Loucy (cell line): ENCODE results near the gene IL11RA.

Source experiments
- H2AFZ ChIP-seq: fragments of 200-600 bp; sonication (generic); 2 replicates; pipeline ENCODE4 v1.6.0; 2016; ENCODE audit warnings: antibody characterized with exemption, mild to moderate bottlenecking, low read length, moderate library complexity
- H3F3A ChIP-seq: fragments of 200-600 bp; 2 replicates; pipeline ENCODE4 v1.6.0; 2016; ENCODE audit warnings: antibody characterized with exemption, low read depth, mild to moderate bottlenecking
- H3K27me3 ChIP-seq: fragments of 200-600 bp; sonication (generic); 2 replicates; pipeline ENCODE4 v1.6.1; 2014; ENCODE audit warnings: low read length, mild to moderate bottlenecking; ENCODE audit not compliant: insufficient read depth, poor library complexity, severe bottlenecking
- H3K36me3 ChIP-seq: fragments of 200-600 bp; sonication (generic); 2 replicates; pipeline ENCODE4 v1.6.1; 2016; ENCODE audit warnings: low read length; ENCODE audit not compliant: insufficient read depth
- H3K4me1 ChIP-seq: fragments of 200-600 bp; sonication (generic); 2 replicates; pipeline ENCODE4 v1.5.1; 2014; ENCODE audit warnings: low read length, mild to moderate bottlenecking; ENCODE audit not compliant: insufficient read depth, poor library complexity, severe bottlenecking
- H3K4me2 ChIP-seq: fragments of 200-600 bp; sonication (generic); 2 replicates; pipeline ENCODE4 v1.6.0; 2014; ENCODE audit warnings: antibody characterized with exemption, low read length, low read depth, mild to moderate bottlenecking; ENCODE audit not compliant: poor library complexity, severe bottlenecking
- H3K4me3 ChIP-seq: fragments of 200-600 bp; sonication (generic); 2 replicates; pipeline ENCODE4 v1.5.1; 2014; ENCODE audit warnings: low read length, mild to moderate bottlenecking, mixed read lengths; ENCODE audit not compliant: poor library complexity, severe bottlenecking
- H3K79me2 ChIP-seq: fragments of 200-600 bp; sonication (generic); 2 replicates; pipeline ENCODE4 v1.6.1; 2014; ENCODE audit warnings: low read length; ENCODE audit not compliant: insufficient read depth
- H3K9ac ChIP-seq: fragments of 200-600 bp; sonication (generic); 2 replicates; pipeline ENCODE4 v1.6.0; 2014; ENCODE audit warnings: mild to moderate bottlenecking, low read depth, low read length, moderate library complexity; ENCODE audit not compliant: poor library complexity, severe bottlenecking
- H3K9me2 ChIP-seq: fragments of 200-600 bp; sonication (generic); replicated peaks from 2 replicates; pipeline ENCODE4 v1.6.1; 2016; ENCODE audit warnings: low read depth, low read length, mixed read lengths
- H3K9me3 ChIP-seq: fragments of 200-600 bp; sonication (generic); 2 replicates; pipeline ENCODE4 v1.6.1; 2014; ENCODE audit warnings: mild to moderate bottlenecking, antibody characterized with exemption, low read length, low read depth; ENCODE audit not compliant: insufficient read depth
- H4K20me1 ChIP-seq: fragments of 200-600 bp; sonication (generic); 2 replicates; pipeline ENCODE4 v1.6.0; 2014; ENCODE audit warnings: antibody characterized with exemption, low read length, mild to moderate bottlenecking; ENCODE audit not compliant: insufficient read depth, poor library complexity, severe bottlenecking
- EZH2phosphoT487 ChIP-seq: fragments of 200-600 bp; IDR thresholded peaks from 2 replicates; pipeline ENCODE4 v1.6.1; 2018; ENCODE audit warnings: antibody characterized with exemption, mild to moderate bottlenecking, moderate library complexity, borderline replicate concordance
- TF ChIP-seq, protein P1 (sequence below): fragments of 200-600 bp; sonication (generic); conservative IDR thresholded peaks from 2 replicates; pipeline ENCODE4 v1.5.1; 2014; ENCODE audit warnings: mild to moderate bottlenecking, antibody characterized with exemption, low read length

IL11RA gene

DNA sequence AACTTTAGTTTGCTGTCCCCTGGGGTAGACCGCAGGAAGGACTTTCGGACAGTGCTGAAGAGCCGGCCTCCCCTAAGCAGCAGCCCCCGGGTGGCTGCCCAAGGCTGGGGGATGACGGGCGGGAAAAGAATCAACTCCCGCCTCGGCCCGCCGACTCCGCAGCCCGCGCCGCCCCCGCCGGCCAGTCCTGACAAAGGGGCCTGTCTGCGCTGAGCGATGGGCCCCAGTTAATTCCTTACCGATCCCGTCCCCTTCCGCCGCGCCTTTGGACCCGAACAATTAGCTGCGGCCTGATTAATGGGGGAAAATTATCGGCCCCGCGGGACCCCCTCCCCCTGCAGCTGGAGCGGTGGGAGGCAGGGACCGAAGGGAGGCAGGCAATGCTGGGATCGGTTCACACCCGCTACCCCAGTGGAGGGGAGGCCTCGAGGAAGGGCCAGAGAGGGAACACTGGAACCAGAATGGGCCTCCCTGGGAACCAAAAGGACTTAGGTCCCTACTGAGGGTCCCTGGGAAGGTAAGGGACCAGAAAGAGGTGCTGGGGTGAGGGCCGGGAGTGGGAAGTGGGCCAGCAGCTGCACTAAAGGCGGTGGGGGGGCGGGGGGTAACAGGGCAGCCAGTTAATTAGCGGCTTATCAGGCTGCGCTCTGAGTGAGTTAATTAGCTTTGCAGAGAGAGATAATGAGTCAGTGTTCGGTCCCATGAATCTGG lies 27.4 kb upstream of the IL11RA start:
- H3K4me3 ChIP-seq = no peak overlapping the region
- TF ChIP-seq, protein P1, sequence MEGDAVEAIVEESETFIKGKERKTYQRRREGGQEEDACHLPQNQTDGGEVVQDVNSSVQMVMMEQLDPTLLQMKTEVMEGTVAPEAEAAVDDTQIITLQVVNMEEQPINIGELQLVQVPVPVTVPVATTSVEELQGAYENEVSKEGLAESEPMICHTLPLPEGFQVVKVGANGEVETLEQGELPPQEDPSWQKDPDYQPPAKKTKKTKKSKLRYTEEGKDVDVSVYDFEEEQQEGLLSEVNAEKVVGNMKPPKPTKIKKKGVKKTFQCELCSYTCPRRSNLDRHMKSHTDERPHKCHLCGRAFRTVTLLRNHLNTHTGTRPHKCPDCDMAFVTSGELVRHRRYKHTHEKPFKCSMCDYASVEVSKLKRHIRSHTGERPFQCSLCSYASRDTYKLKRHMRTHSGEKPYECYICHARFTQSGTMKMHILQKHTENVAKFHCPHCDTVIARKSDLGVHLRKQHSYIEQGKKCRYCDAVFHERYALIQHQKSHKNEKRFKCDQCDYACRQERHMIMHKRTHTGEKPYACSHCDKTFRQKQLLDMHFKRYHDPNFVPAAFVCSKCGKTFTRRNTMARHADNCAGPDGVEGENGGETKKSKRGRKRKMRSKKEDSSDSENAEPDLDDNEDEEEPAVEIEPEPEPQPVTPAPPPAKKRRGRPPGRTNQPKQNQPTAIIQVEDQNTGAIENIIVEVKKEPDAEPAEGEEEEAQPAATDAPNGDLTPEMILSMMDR = no peak
- TF ChIP-seq EZH2phosphoT487 = no peak
- H3K4me2 ChIP-seq = no peak overlapping the region
- H3K36me3 ChIP-seq = no peaks in the 10 kb centered on the region
- no peak overlapping the region for H3K9ac ChIP-seq
- H3K79me2 ChIP-seq = peaks cover 6% of the 10 kb centered on the region; the same call in 1 of the 2 replicates
- H3K9me3 ChIP-seq = no peaks in the 10 kb centered on the region
- no peaks in the 10 kb centered on the region for H3K9me2 ChIP-seq
- H3K27me3 ChIP-seq = peaks cover 40% of the 10 kb centered on the region
- H3K4me1 ChIP-seq = peaks cover 7% of the 10 kb centered on the region
- H2AFZ ChIP-seq = no peak overlapping the region
- no peaks in the 10 kb centered on the region for H4K20me1 ChIP-seq
- H3F3A ChIP-seq = no peaks in the 10 kb centered on the region

DNA sequence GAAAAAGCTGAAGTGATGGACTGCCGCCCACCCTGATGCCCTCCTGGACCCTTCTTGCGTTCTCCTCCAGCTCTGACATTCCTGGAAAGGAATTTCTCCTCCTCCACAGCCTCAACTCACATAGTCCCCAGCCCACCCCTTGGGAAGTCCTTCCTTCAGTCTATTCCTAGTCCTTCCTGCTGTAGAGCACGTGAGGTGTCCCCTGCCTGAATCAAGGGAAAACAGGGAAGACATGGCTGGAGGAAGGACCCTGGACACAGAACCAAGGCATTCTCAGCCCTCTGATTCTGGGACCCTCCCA lies 26.8 kb upstream of the IL11RA start:
- no peak overlapping the region for H3K9ac ChIP-seq
- no peaks in the 10 kb centered on the region for H3K9me2 ChIP-seq
- H3K27me3 ChIP-seq = peaks cover 40% of the 10 kb centered on the region
- H3K4me2 ChIP-seq = no peak overlapping the region
- H2AFZ ChIP-seq = no peak overlapping the region
- H3K79me2 ChIP-seq = 0 out of 2 replicates have a peak, but pooled peaks cover under 1% of the 10 kb centered on the region
- TF ChIP-seq EZH2phosphoT487 = no peak
- TF ChIP-seq, protein P1 = no peak
- no peaks in the 10 kb centered on the region for H3K36me3 ChIP-seq
- H3K4me3 ChIP-seq = no peak overlapping the region
- no peaks in the 10 kb centered on the region for H4K20me1 ChIP-seq
- H3F3A ChIP-seq = no peaks in the 10 kb centered on the region
- peaks cover 4% of the 10 kb centered on the region for H3K4me1 ChIP-seq
- no peaks in the 10 kb centered on the region for H3K9me3 ChIP-seq

GRCh38 chr9:34627716-34628655 lies 24.0 kb upstream of the IL11RA start:
- Histone ChIP-seq H3K4me1 (no peaks in the 10 kb centered on the region), H3K4me3 (no peak overlapping the region), H3K9me2 (no peaks in the 10 kb centered on the region), H3K79me2 (no peaks in the 10 kb centered on the region), H3K4me2 (no peak overlapping the region), H3K27me3 (peaks cover 35% of the 10 kb centered on the region), H3K36me3 (no peaks in the 10 kb centered on the region), H3F3A (no peaks in the 10 kb centered on the region), H3K9me3 (no peaks in the 10 kb centered on the region), H4K20me1 (no peaks in the 10 kb centered on the region), H3K9ac (no peak overlapping the region), H2AFZ (no peak overlapping the region)
- TF ChIP-seq EZH2phosphoT487 = no peak
- TF ChIP-seq, protein P1 = no peak
